ENCODE measurements around the gene PDCD2.

PDCD2 gene

GRCh38 chr6:170552765-170553533, 31.5 kb downstream of the PDCD2 start, which contains the start of gene PSMB1:
Gene PSMB1 (minus strand): TSS chr6:170553307. CDS start chr6:170553242, 65 bp downstream.
- TF ChIP-seq, protein P1, sequence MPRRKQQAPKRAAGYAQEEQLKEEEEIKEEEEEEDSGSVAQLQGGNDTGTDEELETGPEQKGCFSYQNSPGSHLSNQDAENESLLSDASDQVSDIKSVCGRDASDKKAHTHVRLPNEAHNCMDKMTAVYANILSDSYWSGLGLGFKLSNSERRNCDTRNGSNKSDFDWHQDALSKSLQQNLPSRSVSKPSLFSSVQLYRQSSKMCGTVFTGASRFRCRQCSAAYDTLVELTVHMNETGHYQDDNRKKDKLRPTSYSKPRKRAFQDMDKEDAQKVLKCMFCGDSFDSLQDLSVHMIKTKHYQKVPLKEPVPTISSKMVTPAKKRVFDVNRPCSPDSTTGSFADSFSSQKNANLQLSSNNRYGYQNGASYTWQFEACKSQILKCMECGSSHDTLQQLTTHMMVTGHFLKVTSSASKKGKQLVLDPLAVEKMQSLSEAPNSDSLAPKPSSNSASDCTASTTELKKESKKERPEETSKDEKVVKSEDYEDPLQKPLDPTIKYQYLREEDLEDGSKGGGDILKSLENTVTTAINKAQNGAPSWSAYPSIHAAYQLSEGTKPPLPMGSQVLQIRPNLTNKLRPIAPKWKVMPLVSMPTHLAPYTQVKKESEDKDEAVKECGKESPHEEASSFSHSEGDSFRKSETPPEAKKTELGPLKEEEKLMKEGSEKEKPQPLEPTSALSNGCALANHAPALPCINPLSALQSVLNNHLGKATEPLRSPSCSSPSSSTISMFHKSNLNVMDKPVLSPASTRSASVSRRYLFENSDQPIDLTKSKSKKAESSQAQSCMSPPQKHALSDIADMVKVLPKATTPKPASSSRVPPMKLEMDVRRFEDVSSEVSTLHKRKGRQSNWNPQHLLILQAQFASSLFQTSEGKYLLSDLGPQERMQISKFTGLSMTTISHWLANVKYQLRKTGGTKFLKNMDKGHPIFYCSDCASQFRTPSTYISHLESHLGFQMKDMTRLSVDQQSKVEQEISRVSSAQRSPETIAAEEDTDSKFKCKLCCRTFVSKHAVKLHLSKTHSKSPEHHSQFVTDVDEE (CRISPR knock-in tag; IDR thresholded peaks at IDR 0.05): peak; percentile 61; the same call in 1 of the 2 replicates
- peak; percentile 66; the same call in 1 of the 2 replicates for TF ChIP-seq ZFP3 (CRISPR knock-in tag; IDR thresholded peaks at IDR 0.05)
- no peak for TF ChIP-seq ZC3H10 (CRISPR knock-in tag; IDR thresholded peaks at IDR 0.05)
- peak; percentile 90 for ATAC-seq

DNA sequence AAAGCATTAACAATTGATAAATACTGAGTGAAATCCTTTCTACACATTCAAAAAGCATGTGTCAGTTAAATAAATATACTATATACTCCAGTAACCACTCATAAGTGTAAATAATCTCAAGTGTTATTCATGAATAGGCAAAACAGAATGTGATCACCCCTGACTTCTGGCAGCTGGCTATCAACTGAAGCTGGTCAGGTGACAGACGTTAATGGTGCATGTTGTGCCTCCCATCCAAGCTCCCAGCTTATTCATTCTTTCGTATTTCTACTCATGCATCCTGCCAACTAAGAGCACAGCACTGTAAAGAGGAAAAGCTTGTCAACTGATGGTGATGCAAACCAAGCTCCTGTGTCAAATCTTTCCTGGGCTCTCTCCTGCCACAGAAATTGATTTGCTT, 39.0 kb downstream of the PDCD2 start:
- no peak for ATAC-seq

DNA sequence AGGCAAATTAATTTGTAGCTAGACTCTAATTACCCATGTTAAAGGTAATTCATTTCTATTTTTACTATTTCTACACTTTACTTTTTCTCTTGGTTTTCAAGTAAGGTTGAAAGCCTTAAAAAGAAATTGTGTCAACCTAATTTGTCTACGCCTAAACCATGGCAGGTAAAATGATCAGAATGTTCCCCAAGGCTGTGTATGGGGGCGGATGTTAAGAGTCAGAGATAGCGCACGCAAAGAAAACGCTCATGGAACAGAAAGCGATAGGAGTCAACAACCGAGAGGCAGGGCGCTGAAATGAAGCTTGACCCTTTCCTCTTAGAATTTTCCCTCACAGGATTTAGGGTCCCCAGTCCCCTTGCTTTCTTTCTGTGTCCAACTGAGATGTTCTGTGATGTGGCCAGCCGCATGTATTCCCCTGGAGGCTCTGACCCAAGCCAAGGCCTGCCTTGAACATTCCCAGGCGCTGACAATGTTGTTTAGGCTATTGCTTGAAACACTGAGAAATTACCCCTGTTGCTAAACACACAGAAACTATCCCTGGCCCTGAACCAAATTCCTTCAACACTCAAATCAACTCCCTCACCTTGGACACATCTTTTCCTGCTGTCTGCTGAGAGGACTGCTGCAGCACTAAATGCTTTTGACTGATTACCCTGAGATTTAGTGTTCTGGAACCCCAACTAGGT, 42.3 kb downstream of the PDCD2 start:
- TF ChIP-seq ARNTL (CRISPR knock-in tag; IDR thresholded peaks at IDR 0.05; ENCODE audit: borderline replicate concordance, low read depth) (no peak), TCF4 (CRISPR knock-in tag; IDR thresholded peaks at IDR 0.05; ENCODE audit: borderline replicate concordance) (no peak), SNAI2 (CRISPR knock-in tag; IDR thresholded peaks at IDR 0.05) (no peak), ESRRG (CRISPR knock-in tag; IDR thresholded peaks at IDR 0.05) (no peak), ZNF70 (CRISPR knock-in tag; IDR thresholded peaks at IDR 0.05) (no peak), ZFP3 (CRISPR knock-in tag; IDR thresholded peaks at IDR 0.05) (no peak), PPARA (CRISPR knock-in tag; IDR thresholded peaks at IDR 0.05; ENCODE audit: borderline replicate concordance) (no peak), GLIS3 (CRISPR knock-in tag; IDR thresholded peaks at IDR 0.05) (no peak), ZC3H10 (CRISPR knock-in tag; IDR thresholded peaks at IDR 0.05) (no peak), TOX (CRISPR knock-in tag; IDR thresholded peaks at IDR 0.05; ENCODE audit: borderline replicate concordance) (no peak), RARB (CRISPR knock-in tag; IDR thresholded peaks at IDR 0.05) (no peak)
- TF ChIP-seq, protein P2, sequence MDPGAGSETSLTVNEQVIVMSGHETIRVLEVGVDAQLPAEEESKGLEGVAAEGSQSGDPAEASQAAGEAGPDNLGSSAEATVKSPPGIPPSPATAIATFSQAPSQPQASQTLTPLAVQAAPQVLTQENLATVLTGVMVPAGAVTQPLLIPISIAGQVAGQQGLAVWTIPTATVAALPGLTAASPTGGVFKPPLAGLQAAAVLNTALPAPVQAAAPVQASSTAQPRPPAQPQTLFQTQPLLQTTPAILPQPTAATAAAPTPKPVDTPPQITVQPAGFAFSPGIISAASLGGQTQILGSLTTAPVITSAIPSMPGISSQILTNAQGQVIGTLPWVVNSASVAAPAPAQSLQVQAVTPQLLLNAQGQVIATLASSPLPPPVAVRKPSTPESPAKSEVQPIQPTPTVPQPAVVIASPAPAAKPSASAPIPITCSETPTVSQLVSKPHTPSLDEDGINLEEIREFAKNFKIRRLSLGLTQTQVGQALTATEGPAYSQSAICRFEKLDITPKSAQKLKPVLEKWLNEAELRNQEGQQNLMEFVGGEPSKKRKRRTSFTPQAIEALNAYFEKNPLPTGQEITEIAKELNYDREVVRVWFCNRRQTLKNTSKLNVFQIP (CRISPR knock-in tag; IDR thresholded peaks at IDR 0.05; ENCODE audit: borderline replicate concordance, low read depth): no peak
- TF ChIP-seq, protein P1 (CRISPR knock-in tag; IDR thresholded peaks at IDR 0.05): no peak
- no peak for ATAC-seq

More for the DNA sequence above, 39.0 kb downstream of the PDCD2 start:
- TF ChIP-seq SNAI2 (CRISPR knock-in tag; IDR thresholded peaks at IDR 0.05) (no peak), GLIS3 (CRISPR knock-in tag; IDR thresholded peaks at IDR 0.05) (no peak), BACH2 (CRISPR knock-in tag; IDR thresholded peaks at IDR 0.05; ENCODE audit: borderline replicate concordance) (no peak), TCF4 (CRISPR knock-in tag; IDR thresholded peaks at IDR 0.05; ENCODE audit: borderline replicate concordance) (no peak), PPARA (CRISPR knock-in tag; IDR thresholded peaks at IDR 0.05; ENCODE audit: borderline replicate concordance) (no peak), ZC3H10 (CRISPR knock-in tag; IDR thresholded peaks at IDR 0.05) (no peak), ESRRG (CRISPR knock-in tag; IDR thresholded peaks at IDR 0.05) (no peak), ARNTL (CRISPR knock-in tag; IDR thresholded peaks at IDR 0.05; ENCODE audit: borderline replicate concordance, low read depth) (no peak), ZNF8 (CRISPR knock-in tag; IDR thresholded peaks at IDR 0.05) (no peak), CREB5 (CRISPR knock-in tag; IDR thresholded peaks at IDR 0.05; ENCODE audit: low read depth) (no peak)

DNA sequence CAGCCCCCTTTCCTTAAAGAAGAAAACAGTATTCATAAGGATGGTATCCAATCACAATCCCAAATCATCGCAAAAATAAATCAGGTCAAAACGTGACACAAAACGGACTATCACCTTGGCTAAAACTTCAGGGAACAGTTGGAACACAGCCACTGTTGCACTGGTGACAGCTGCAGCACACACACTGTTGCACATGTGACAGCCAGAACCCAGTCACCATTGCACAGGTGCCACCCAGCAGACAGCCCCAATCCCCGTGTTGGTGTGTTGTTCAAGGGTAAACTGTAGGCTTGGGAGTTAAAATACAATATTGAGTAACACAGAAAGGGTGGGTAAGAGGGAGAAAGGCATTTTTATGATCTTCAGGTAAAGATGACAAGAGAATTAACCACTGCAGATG, 47.1 kb downstream of the PDCD2 start:
- ATAC-seq: no peak
- TF ChIP-seq, protein P1 (CRISPR knock-in tag; IDR thresholded peaks at IDR 0.05): no peak
- TF ChIP-seq, protein P3, sequence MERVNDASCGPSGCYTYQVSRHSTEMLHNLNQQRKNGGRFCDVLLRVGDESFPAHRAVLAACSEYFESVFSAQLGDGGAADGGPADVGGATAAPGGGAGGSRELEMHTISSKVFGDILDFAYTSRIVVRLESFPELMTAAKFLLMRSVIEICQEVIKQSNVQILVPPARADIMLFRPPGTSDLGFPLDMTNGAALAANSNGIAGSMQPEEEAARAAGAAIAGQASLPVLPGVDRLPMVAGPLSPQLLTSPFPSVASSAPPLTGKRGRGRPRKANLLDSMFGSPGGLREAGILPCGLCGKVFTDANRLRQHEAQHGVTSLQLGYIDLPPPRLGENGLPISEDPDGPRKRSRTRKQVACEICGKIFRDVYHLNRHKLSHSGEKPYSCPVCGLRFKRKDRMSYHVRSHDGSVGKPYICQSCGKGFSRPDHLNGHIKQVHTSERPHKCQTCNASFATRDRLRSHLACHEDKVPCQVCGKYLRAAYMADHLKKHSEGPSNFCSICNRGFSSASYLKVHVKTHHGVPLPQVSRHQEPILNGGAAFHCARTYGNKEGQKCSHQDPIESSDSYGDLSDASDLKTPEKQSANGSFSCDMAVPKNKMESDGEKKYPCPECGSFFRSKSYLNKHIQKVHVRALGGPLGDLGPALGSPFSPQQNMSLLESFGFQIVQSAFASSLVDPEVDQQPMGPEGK (CRISPR knock-in tag; IDR thresholded peaks at IDR 0.05; ENCODE audit: borderline replicate concordance): no peak
- no peak for TF ChIP-seq RARB (CRISPR knock-in tag; IDR thresholded peaks at IDR 0.05)
- TF ChIP-seq ZC3H10 (CRISPR knock-in tag; IDR thresholded peaks at IDR 0.05): no peak
- no peak for TF ChIP-seq ZNF8 (CRISPR knock-in tag; IDR thresholded peaks at IDR 0.05)
